HG02870 (cell line): ENCODE data around the gene RBMS3.
"Not testable (repeated sequence)": the region's sequence is repeated elsewhere in the genome, so short reads cannot be mapped to it uniquely, and the experiment has no call there.

ENCODE experiments used
- ATAC-seq: cut with Tn5 transposase; IDR thresholded peaks from one replicate; pipeline ENCODE4 v1.9.1; 2021; ENCODE audit warnings: mild to moderate bottlenecking, moderate library complexity; ENCODE audit not compliant: unreplicated experiment

RBMS3 gene

GRCh38 chr3:30042274-30042859 lies 761.5 kb downstream of the RBMS3 start:
- ATAC-seq: no peak

- no peak for ATAC-seq
Measured at GRCh38 chr3:30042916-30043555, 762.2 kb downstream of the RBMS3 start.

- no peak for ATAC-seq
Measured at GRCh38 chr3:30044515-30044914, 763.6 kb downstream of the RBMS3 start.

GRCh38 chr3:30048431-30048830 lies 767.6 kb downstream of the RBMS3 start:
- ATAC-seq: no peak

- not testable (repeated sequence) for ATAC-seq
Measured at GRCh38 chr3:30050116-30050515, 769.2 kb downstream of the RBMS3 start.

GRCh38 chr3:30059240-30059639 lies 778.4 kb downstream of the RBMS3 start:
- no peak for ATAC-seq
